Right lobe of liver (tissue), 6 donors: ENCODE data around the gene HSPB9. TPM values are rescaled to one million over a fixed set of nuclear protein-coding genes. Genes with fewer than 3 reads are reported as not detected.

Experiments
- ATAC-seq, 4 donors: fragments of 200-7000 bp; cut with Tn5 transposase; one replicate each; pipeline ENCODE4 v1.9.1; 2020; ENCODE audit warnings: mild to moderate bottlenecking in 4 of 4, moderate library complexity in 4 of 4
- DNase-seq, 3 donors: peaks; one replicate each; pipeline ENCODE4 v3.0.0-alpha.2; 2020
- H3K27ac ChIP-seq, 3 donors: fragments of 200-600 bp; one replicate each; pipeline ENCODE4 v1.8.0; 2022
- H3K27me3 ChIP-seq, 2 donors: fragments of 200-600 bp; one replicate each; pipeline ENCODE4 v1.8.0; 2022
- H3K36me3 ChIP-seq, 4 donors: fragments of 200-600 bp; sonication (generic) in 1 of 4; one replicate each; pipeline versions ENCODE4 v1.5.1 to v1.8.0; 2017 to 2022; ENCODE audit warnings: control low read depth in 1 of 4
- H3K4me1 ChIP-seq, 4 donors: fragments of 200-600 bp; sonication (generic) in 1 of 4; one replicate each; pipeline versions ENCODE4 v1.5.1 to v1.8.0; 2017 to 2022; ENCODE audit warnings: control low read depth in 1 of 4
- H3K4me3 ChIP-seq, 3 donors: fragments of 200-600 bp; one replicate each; pipeline ENCODE4 v1.8.0; 2022
- H3K9me3 ChIP-seq, 4 donors: fragments of 200-600 bp; sonication (generic) in 1 of 4; one replicate each; pipeline versions ENCODE4 v1.5.1 to v1.8.0; 2017 to 2022; ENCODE audit warnings: control low read depth in 1 of 4
- POLR2A ChIP-seq: fragments of 450-650 bp; IDR thresholded peaks from one replicate; pipeline ENCODE4 v1.6.1; 2017; ENCODE audit warnings: antibody characterized with exemption, mild to moderate bottlenecking
- WGBS: methylation state at CpG from one replicate; pipeline ENCODE4 v1.1.6; 2018; ENCODE audit warnings: low coverage, low lambda C conversion rate; ENCODE audit not compliant: insufficient coverage; ENCODE audit errors: missing lambda C conversion rate; 5-methylcytosine and 5-hydroxymethylcytosine counted together
- intact Hi-C, 2 donors: fragments of 100-400 bp; cut with DNase I; formaldehyde crosslinking; loops; one replicate each; pipeline versions ENCODE4 v1.11.2 to v1.14.1; 2022
- long read RNA-seq: library from polyadenylated mRNA; unstranded; transcript quantifications from one replicate; pipeline ENCODE4 v2.0.0, GENCODE V29; 2019
- total RNA-seq, 6 experiments: library from RNA; depleted of rRNA in 2 of 6; stranded (reverse); fragments of >200 nt in 2 of 6; fragmentation: NEBNext Ultra II Directional in 3 of 6; extraction: Animal tissue kit (Norgen Biotek cat#: 25700) in 3 of 6; gene quantifications; one replicate each; pipeline versions ENCODE4 v1.1.0 to v1.2.4, GENCODE V29; 2016 to 2023
- TF ChIP-seq, protein P1 (sequence below), 4 donors: fragments of 200-600 bp in 3 of 4; fragments of 450-650 bp in 1 of 4; IDR thresholded peaks; one replicate each; pipeline versions ENCODE4 v1.5.1 to v1.8.0; 2016 to 2022; ENCODE audit warnings: antibody characterized with exemption in 4 of 4, mild to moderate bottlenecking in 2 of 4
- donor health status: DM: no; HTN: yes; CAD: no.
- donor health status: DM: no; HTN: no; CAD: no.
- donor health status: DM: no; HTN: no; CAD: no.
- donor health status: DM: no; HTN: yes; CAD: no.
- donor health status: DM: no; HTN: yes; CAD: no.

HSPB9 gene, protein sequence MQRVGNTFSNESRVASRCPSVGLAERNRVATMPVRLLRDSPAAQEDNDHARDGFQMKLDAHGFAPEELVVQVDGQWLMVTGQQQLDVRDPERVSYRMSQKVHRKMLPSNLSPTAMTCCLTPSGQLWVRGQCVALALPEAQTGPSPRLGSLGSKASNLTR
- 1 to 10 TPM in 2 of 6 experiments, under 1 TPM in 4; 0.38 to 1.6 (median 0.85) TPM for total RNA-seq
- long read RNA-seq, partial matches to known transcripts, result 0 of 4 reads
- long read RNA-seq, other reads (novel, unspliced or antisense), result 0 of 4 reads

DNA sequence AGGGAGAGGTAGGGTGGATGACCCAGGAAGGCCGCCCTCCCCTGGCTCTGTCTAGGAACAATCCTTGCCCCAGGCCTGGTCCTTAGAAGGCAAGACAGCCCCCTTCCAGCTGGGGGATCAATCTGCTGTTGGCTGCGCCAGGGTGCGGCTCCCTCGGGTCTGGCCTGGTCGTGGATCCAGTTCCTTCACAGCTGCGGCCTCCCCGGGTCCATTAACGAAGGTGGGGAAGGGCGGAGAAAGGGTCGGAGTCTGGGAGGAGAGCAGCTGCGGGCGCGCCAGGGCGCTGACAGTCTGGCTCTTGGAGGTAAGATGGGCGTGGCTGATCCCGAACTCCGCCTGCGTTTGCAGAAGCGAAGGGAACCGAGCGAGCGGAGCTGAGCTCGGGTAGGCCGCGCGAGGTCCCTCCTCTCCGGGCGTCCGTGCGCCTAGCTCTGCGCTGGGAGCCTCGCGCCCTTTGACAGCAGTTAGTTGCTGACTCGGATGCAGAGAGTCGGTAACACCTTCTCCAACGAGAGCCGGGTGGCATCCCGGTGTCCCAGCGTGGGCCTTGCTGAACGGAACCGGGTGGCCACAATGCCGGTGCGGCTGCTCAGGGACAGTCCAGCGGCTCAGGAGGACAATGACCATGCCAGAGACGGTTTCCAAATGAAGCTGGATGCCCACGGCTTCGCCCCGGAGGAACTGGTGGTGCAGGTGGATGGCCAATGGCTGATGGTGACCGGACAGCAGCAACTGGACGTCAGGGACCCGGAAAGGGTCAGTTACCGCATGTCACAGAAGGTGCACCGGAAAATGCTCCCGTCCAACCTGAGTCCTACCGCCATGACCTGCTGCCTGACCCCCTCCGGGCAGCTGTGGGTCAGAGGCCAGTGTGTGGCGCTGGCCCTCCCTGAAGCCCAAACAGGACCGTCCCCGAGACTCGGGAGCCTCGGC, at the start of gene HSPB9:
Gene HSPB9, plus strand, starts transcription at position 434 of the 933 bp plus-strand sequence. Its CDS starts 47 bp downstream, at position 481.
- peak; percentile 82 to 88 (median 88) for DNase-seq
- H3K4me1 ChIP-seq, result peaks cover 0 to 23% (median 2%) of the 10 kb centered on the region in 4 donors
- H3K27me3 ChIP-seq, result no peaks in the 10 kb centered on the region
- WGBS, result 40% methylated on average over 2 of the region's 61 CpGs
- H3K9me3 ChIP-seq, result no peaks in the 10 kb centered on the region
- TF ChIP-seq, protein P1, sequence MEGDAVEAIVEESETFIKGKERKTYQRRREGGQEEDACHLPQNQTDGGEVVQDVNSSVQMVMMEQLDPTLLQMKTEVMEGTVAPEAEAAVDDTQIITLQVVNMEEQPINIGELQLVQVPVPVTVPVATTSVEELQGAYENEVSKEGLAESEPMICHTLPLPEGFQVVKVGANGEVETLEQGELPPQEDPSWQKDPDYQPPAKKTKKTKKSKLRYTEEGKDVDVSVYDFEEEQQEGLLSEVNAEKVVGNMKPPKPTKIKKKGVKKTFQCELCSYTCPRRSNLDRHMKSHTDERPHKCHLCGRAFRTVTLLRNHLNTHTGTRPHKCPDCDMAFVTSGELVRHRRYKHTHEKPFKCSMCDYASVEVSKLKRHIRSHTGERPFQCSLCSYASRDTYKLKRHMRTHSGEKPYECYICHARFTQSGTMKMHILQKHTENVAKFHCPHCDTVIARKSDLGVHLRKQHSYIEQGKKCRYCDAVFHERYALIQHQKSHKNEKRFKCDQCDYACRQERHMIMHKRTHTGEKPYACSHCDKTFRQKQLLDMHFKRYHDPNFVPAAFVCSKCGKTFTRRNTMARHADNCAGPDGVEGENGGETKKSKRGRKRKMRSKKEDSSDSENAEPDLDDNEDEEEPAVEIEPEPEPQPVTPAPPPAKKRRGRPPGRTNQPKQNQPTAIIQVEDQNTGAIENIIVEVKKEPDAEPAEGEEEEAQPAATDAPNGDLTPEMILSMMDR (IDR thresholded peaks at IDR 0.05), result peak in 2 of 4 donors; percentile 14 to 26
- peak; percentile 46 for TF ChIP-seq POLR2A
- peaks cover 0 to 26% (median 9%) of the 10 kb centered on the region in 4 donors for H3K36me3 ChIP-seq
- peak; percentile 69 to 82 (median 76) for ATAC-seq
- peak within 1 kb of the TSS; percentile 50 to 79 (median 66) for H3K27ac ChIP-seq
- peak within 1 kb of the TSS; percentile 21 to 74 (median 51) for H3K4me3 ChIP-seq
- intact Hi-C loops, result loop anchor here in 1 of 2 donors (10.0 kb wide), 1 partner anchor 52 kb away; no protein-coding TSS in a partner anchor

DNA sequence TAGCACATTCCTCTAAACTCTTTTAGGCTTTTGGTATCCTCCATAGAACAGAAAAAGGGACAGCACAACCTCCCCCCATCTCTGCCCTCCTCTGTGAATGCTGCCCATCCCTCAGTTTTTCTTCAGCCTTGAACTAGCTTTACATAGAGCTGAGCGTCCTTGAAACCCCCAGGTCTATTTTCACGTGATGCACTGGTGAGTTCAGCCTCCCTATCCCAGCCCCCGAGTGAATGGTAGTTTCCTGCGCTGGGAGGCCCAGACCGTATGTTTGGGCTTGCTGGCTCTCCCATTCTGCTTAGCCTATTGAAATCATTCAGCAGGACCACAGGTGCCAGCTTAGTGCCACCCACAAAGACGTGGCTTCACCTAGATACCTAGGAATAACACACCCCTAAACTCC, 46.8 kb upstream of the HSPB9 start:
- H3K4me3 ChIP-seq, result no peak overlapping the region
- H3K36me3 ChIP-seq, result no peaks in the 10 kb centered on the region
- H3K27me3 ChIP-seq, result peaks cover 0 to 7% of the 10 kb centered on the region in 2 donors
- no peak for TF ChIP-seq POLR2A
- TF ChIP-seq, protein P1 (IDR thresholded peaks at IDR 0.05), result no peak
- DNase-seq (no peak), ATAC-seq (no peak)
- WGBS, result 67% methylated on average over 6 of the region's 6 CpGs
- H3K9me3 ChIP-seq, result no peaks in the 10 kb centered on the region
- H3K27ac ChIP-seq, result no peak overlapping the region
- intact Hi-C loops, result no loop called here
- H3K4me1 ChIP-seq, result peaks cover 0 to 7% (median 0%) of the 10 kb centered on the region in 4 donors

DNA sequence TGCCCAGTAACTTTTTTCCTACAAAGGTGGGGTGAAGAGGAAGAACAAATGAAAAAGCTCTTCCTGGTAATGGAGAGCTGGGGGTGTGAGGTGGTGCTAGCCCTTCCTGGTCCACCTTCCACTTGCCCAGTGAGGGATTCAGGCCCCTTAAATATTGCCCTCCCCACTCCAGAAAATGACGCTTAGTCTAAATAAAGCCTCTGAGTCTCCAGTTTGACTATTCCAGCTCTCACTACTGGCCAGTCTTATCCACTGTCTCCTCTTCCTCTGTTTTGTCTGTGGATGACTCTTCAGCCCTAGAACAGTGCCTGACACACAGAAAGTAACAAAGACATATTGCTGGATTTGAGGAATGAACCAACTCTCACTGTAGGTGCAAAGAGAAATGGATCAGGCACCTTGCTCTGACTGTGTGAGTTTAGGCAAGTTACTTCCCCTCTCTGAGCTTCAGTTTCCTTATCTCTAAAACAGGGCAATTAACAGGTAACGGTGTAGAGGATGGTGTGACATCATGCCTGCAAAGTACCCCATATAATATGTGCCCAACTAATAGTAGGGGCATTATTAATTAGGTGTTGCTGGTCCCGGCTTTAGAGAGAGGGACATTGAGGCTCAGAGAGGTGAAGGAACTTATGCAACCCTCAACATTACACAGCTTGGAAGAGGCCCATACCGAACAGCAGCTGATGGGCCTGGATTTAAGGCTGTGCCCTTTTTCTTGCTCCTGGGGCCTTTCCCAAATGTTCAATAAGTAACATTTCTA, 45.6 kb upstream of the HSPB9 start:
- DNase-seq, result no peak
- whole genome bisulfite sequencing, result 72% methylated on average over 4 of the region's 4 CpGs

More for the DNA sequence above, 45.6 kb upstream of the HSPB9 start:
- no peak overlapping the region for H3K4me3 ChIP-seq
- ATAC-seq, result no peak
- no peaks in the 10 kb centered on the region for H3K9me3 ChIP-seq
- H3K27me3 ChIP-seq, result peaks cover 0 to 7% of the 10 kb centered on the region in 2 donors
- no peak overlapping the region for H3K27ac ChIP-seq
- intact Hi-C loops, result no loop called here
- peaks cover 0 to 7% (median 0%) of the 10 kb centered on the region in 4 donors for H3K4me1 ChIP-seq
- no peaks in the 10 kb centered on the region for H3K36me3 ChIP-seq
- TF ChIP-seq, protein P1 (IDR thresholded peaks at IDR 0.05), result no peak
- no peak for TF ChIP-seq POLR2A
